Measurements from ENCODE around the gene RASAL2.

- TF ChIP-seq CTCF (IDR thresholded peaks at IDR 0.05) (no peak), ZFX (IDR thresholded peaks at IDR 0.05; ENCODE audit: borderline replicate concordance) (no peak)
Observed at GRCh38 chr1:178266619-178267066, 172.7 kb downstream of the RASAL2 start.

Data from 22Rv1 (cell line).